ENCODE data around the gene BCLAF3.

GRCh38 chrX:20029728-20030127 is 38.9 kb upstream of the BCLAF3 start:
- no peak for TF ChIP-seq CTCF (IDR thresholded peaks at IDR 0.05 in 8 of 11, conservative IDR thresholded peaks at IDR 0.05 in 3 of 11)
- TF ChIP-seq POLR2AphosphoS5 (IDR thresholded peaks at IDR 0.05), result no peak

Data from spleen (tissue), 7 donors.